ENCODE results near the gene GALNTL6.

GALNTL6 gene

DNA sequence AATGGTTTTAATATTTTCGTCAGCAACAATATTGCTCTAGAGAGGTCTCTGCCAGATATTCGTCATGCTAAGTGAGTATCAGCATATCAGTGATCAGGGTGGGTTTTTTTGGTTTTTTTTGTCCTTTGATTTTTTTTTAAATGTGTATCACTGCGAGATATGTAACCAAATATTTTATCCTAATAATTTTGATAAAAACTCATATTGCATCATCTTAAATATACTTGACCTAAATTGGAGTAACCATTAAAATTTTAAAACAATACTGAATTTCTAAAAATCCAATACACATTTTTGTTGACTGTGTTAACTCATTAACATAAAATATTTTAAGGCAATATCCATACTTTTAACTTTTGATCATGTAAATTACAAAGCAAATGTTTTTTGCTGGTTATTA is 498.5 kb downstream of the GALNTL6 start:
- H4K8ac ChIP-seq (ENCODE audit: low read length) = no peak overlapping the region
- WGBS = 93% methylated on average over 2 of the region's 3 CpGs
- no peak overlapping the region for H3K27ac ChIP-seq (ENCODE audit: low read length, poor library complexity, severe bottlenecking)

DNA sequence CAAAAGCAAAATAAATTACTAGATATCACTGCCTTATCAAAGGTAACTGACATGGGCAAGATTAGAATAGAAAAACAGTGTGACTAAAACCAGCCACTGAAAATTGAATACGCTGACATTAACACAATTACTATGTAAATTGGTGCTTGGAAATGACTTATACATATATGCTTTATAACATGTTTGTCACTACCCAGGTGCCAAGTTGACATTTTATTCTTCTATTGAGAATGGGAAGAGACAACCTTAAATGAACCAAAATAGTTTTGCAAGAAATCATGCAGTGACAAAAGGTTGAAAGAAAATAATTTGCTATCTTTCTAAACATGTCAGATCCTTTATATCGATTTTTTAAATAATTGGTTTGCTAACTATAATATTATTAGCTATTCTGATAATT is 510.1 kb downstream of the GALNTL6 start:
- H3K23ac ChIP-seq (ENCODE audit: low read length in 2 of 2) = no peak overlapping the region
- no peak overlapping the region for H4K91ac ChIP-seq (ENCODE audit: low read length)
- no peaks in the 10 kb centered on the region for H3K36me3 ChIP-seq (ENCODE audit: control insufficient read depth in 1 of 2, insufficient read depth in 2 of 2, low read depth in 1 of 2, low read length in 2 of 2)
- H3K27ac ChIP-seq (ENCODE audit: low read length, poor library complexity, severe bottlenecking) = no peak overlapping the region
- H3K9me3 ChIP-seq (ENCODE audit: control insufficient read depth, low read length) = no peaks in the 10 kb centered on the region
- no peak overlapping the region for H3K14ac ChIP-seq (ENCODE audit: low read length in 2 of 2)
- DNase-seq = no peak
- H3K27me3 ChIP-seq (ENCODE audit: control insufficient read depth in 1 of 2, insufficient read depth in 1 of 2, low read length in 2 of 2) = no peaks in the 10 kb centered on the region
- no peak overlapping the region for H2BK5ac ChIP-seq (ENCODE audit: low read depth, low read length, poor library complexity, severe bottlenecking)
- no peak overlapping the region for H3K4ac ChIP-seq (ENCODE audit: low read depth in 1 of 2, low read length in 2 of 2)
- no peaks in the 10 kb centered on the region for H3K4me1 ChIP-seq (ENCODE audit: control insufficient read depth, insufficient read depth, low read depth, low read length)
- no peak overlapping the region for H2AK5ac ChIP-seq (ENCODE audit: low read length, severe bottlenecking)
- no peak overlapping the region for H3K9ac ChIP-seq (ENCODE audit: low read length)
- no CpG with 5 or more reads among the region's 2 CpGs for WGBS
- no peak overlapping the region for H3K4me3 ChIP-seq (ENCODE audit: insufficient read depth in 1 of 2, low read depth in 1 of 2, low read length in 2 of 2)
- H3K4me2 ChIP-seq (ENCODE audit: low read length, poor library complexity, severe bottlenecking) = no peak overlapping the region
- H2BK15ac ChIP-seq (ENCODE audit: low read depth, poor library complexity, severe bottlenecking) = no peak overlapping the region
- H2AFZ ChIP-seq (ENCODE audit: low read depth, low read length) = no peak overlapping the region
- H3K79me1 ChIP-seq (replicated peaks; ENCODE audit: low read length, poor library complexity, severe bottlenecking) = no peaks in the 10 kb centered on the region
- H3K18ac ChIP-seq (ENCODE audit: low read depth in 1 of 2, low read length in 2 of 2) = no peak overlapping the region
- H2BK12ac ChIP-seq (ENCODE audit: low read length in 2 of 2) = no peak overlapping the region
- no peak overlapping the region for H2BK120ac ChIP-seq (ENCODE audit: low read depth, low read length)
- H4K8ac ChIP-seq (ENCODE audit: low read length) = no peak overlapping the region

More for the DNA sequence above, 498.5 kb downstream of the GALNTL6 start:
- H2BK120ac ChIP-seq (ENCODE audit: low read depth, low read length) = no peak overlapping the region
- H3K36me3 ChIP-seq (ENCODE audit: control insufficient read depth in 1 of 2, insufficient read depth in 2 of 2, low read depth in 1 of 2, low read length in 2 of 2) = no peaks in the 10 kb centered on the region
- H2BK5ac ChIP-seq (ENCODE audit: low read depth, low read length, poor library complexity, severe bottlenecking) = no peak overlapping the region
- no peak overlapping the region for H3K23ac ChIP-seq (ENCODE audit: low read length in 2 of 2)
- no peaks in the 10 kb centered on the region for H3K4me1 ChIP-seq (ENCODE audit: control insufficient read depth, insufficient read depth, low read depth, low read length)
- no peaks in the 10 kb centered on the region for H3K27me3 ChIP-seq (ENCODE audit: control insufficient read depth in 1 of 2, insufficient read depth in 1 of 2, low read length in 2 of 2)
- peaks cover 10% of the 10 kb centered on the region for H3K9me3 ChIP-seq (ENCODE audit: control insufficient read depth, low read length)
- H4K91ac ChIP-seq (ENCODE audit: low read length) = no peak overlapping the region
- H3K18ac ChIP-seq (ENCODE audit: low read depth in 1 of 2, low read length in 2 of 2) = no peak overlapping the region
- no peak overlapping the region for H2AK5ac ChIP-seq (ENCODE audit: low read length, severe bottlenecking)
- no peak overlapping the region for H3K4me3 ChIP-seq (ENCODE audit: insufficient read depth in 1 of 2, low read depth in 1 of 2, low read length in 2 of 2)
- H3K4me2 ChIP-seq (ENCODE audit: low read length, poor library complexity, severe bottlenecking) = no peak overlapping the region
- H3K4ac ChIP-seq (ENCODE audit: low read depth in 1 of 2, low read length in 2 of 2) = no peak overlapping the region
- H2AFZ ChIP-seq (ENCODE audit: low read depth, low read length) = no peak overlapping the region
- H3K14ac ChIP-seq (ENCODE audit: low read length in 2 of 2) = no peak overlapping the region
- H3K9ac ChIP-seq (ENCODE audit: low read length) = no peak overlapping the region
- no peak overlapping the region for H2BK15ac ChIP-seq (ENCODE audit: low read depth, poor library complexity, severe bottlenecking)
- H2BK12ac ChIP-seq (ENCODE audit: low read length in 2 of 2) = no peak overlapping the region
- no peak for DNase-seq
- no peaks in the 10 kb centered on the region for H3K79me1 ChIP-seq (replicated peaks; ENCODE audit: low read length, poor library complexity, severe bottlenecking)

DNA sequence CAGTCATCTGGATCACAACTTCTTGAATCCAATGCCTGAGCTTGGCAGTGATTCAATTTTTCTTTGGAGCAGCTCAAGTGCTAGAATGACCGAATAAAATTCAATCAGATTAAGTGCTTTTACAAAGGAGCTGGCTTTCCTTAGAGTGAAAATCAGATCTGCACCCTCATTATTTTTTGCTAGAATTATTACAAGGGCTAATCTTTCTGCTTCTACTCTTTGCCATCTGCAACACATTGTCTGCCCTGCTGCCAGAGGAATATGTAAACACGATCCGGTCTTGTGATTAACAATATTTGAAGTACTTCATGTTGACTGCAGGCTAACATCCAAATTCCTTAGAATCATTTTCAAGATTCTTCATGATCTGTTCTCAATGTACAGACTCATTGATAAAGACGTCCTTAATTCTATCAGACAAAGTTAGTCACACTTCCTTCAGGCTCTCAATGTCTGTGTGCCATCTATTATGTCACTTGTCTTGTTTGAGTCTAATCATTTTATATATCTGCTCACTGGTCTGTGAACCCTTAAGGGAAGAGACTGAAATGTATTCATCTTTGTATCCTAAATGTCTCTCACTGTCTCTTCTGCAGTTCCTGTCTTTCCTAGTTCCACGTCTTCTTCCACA is 531.2 kb downstream of the GALNTL6 start:
- Histone ChIP-seq H4K91ac (ENCODE audit: low read length) (no peak overlapping the region), H3K23ac (ENCODE audit: low read length in 2 of 2) (no peak overlapping the region), H2BK15ac (ENCODE audit: low read depth, poor library complexity, severe bottlenecking) (no peak overlapping the region), H2BK5ac (ENCODE audit: low read depth, low read length, poor library complexity, severe bottlenecking) (no peak overlapping the region), H2AFZ (ENCODE audit: low read depth, low read length) (no peak overlapping the region), H4K8ac (ENCODE audit: low read length) (no peak overlapping the region), H2BK120ac (ENCODE audit: low read depth, low read length) (no peak overlapping the region), H3K9me3 (ENCODE audit: control insufficient read depth, low read length) (no peaks in the 10 kb centered on the region), H3K36me3 (ENCODE audit: control insufficient read depth in 1 of 2, insufficient read depth in 2 of 2, low read depth in 1 of 2, low read length in 2 of 2) (no peaks in the 10 kb centered on the region), H3K14ac (ENCODE audit: low read length in 2 of 2) (no peak overlapping the region), H2AK5ac (ENCODE audit: low read length, severe bottlenecking) (no peak overlapping the region), H3K79me1 (replicated peaks; ENCODE audit: low read length, poor library complexity, severe bottlenecking) (no peaks in the 10 kb centered on the region), H3K9ac (ENCODE audit: low read length) (no peak overlapping the region), H3K4me2 (ENCODE audit: low read length, poor library complexity, severe bottlenecking) (no peak overlapping the region), H3K4ac (ENCODE audit: low read depth in 1 of 2, low read length in 2 of 2) (no peak overlapping the region), H3K4me1 (ENCODE audit: control insufficient read depth, insufficient read depth, low read depth, low read length) (no peaks in the 10 kb centered on the region), H2BK12ac (ENCODE audit: low read length in 2 of 2) (no peak overlapping the region), H3K4me3 (ENCODE audit: insufficient read depth in 1 of 2, low read depth in 1 of 2, low read length in 2 of 2) (no peak overlapping the region), H3K27me3 (ENCODE audit: control insufficient read depth in 1 of 2, insufficient read depth in 1 of 2, low read length in 2 of 2) (no peaks in the 10 kb centered on the region), H3K18ac (ENCODE audit: low read depth in 1 of 2, low read length in 2 of 2) (no peak overlapping the region), H3K27ac (ENCODE audit: low read length, poor library complexity, severe bottlenecking) (no peak overlapping the region)
- no peak for DNase-seq
- WGBS = 95% methylated on average over 3 of the region's 5 CpGs

DNA sequence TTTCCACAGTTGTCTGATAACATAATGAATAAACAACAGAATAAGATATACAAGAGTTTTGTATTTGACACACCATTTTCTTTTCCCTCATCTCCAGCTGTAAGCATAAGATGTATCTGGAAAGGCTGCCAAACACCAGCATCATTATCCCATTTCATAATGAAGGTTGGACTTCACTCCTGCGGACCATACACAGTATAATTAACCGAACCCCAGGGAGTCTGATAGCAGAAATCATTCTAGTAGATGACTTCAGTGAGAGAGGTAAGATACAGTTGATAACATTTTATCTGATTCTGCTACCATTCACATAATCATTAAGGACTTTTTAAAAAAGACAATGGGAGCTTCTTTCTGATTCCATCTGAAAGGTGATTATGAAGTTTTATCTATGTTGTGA is 535.2 kb downstream of the GALNTL6 start:
- no peak overlapping the region for H3K4me3 ChIP-seq (ENCODE audit: insufficient read depth in 1 of 2, low read depth in 1 of 2, low read length in 2 of 2)
- H3K79me1 ChIP-seq (replicated peaks; ENCODE audit: low read length, poor library complexity, severe bottlenecking) = no peaks in the 10 kb centered on the region
- H3K27ac ChIP-seq (ENCODE audit: low read length, poor library complexity, severe bottlenecking) = no peak overlapping the region
- H3K4me1 ChIP-seq (ENCODE audit: control insufficient read depth, insufficient read depth, low read depth, low read length) = no peaks in the 10 kb centered on the region
- H2BK5ac ChIP-seq (ENCODE audit: low read depth, low read length, poor library complexity, severe bottlenecking) = no peak overlapping the region
- H3K4me2 ChIP-seq (ENCODE audit: low read length, poor library complexity, severe bottlenecking) = no peak overlapping the region
- DNase-seq = no peak
- no peak overlapping the region for H2BK12ac ChIP-seq (ENCODE audit: low read length in 2 of 2)
- no peak overlapping the region for H3K23ac ChIP-seq (ENCODE audit: low read length in 2 of 2)
- H3K27me3 ChIP-seq (ENCODE audit: control insufficient read depth in 1 of 2, insufficient read depth in 1 of 2, low read length in 2 of 2) = no peaks in the 10 kb centered on the region
- no peak overlapping the region for H3K4ac ChIP-seq (ENCODE audit: low read depth in 1 of 2, low read length in 2 of 2)
- H4K8ac ChIP-seq (ENCODE audit: low read length) = no peak overlapping the region
- no peak overlapping the region for H4K91ac ChIP-seq (ENCODE audit: low read length)
- H3K18ac ChIP-seq (ENCODE audit: low read depth in 1 of 2, low read length in 2 of 2) = no peak overlapping the region
- H3K14ac ChIP-seq (ENCODE audit: low read length in 2 of 2) = no peak overlapping the region
- no peak overlapping the region for H2BK15ac ChIP-seq (ENCODE audit: low read depth, poor library complexity, severe bottlenecking)
- no peak overlapping the region for H2AK5ac ChIP-seq (ENCODE audit: low read length, severe bottlenecking)
- no peak overlapping the region for H2AFZ ChIP-seq (ENCODE audit: low read depth, low read length)
- H3K36me3 ChIP-seq (ENCODE audit: control insufficient read depth in 1 of 2, insufficient read depth in 2 of 2, low read depth in 1 of 2, low read length in 2 of 2) = no peaks in the 10 kb centered on the region
- WGBS = no CpG with 5 or more reads among the region's 2 CpGs
- H2BK120ac ChIP-seq (ENCODE audit: low read depth, low read length) = no peak overlapping the region
- no peaks in the 10 kb centered on the region for H3K9me3 ChIP-seq (ENCODE audit: control insufficient read depth, low read length)
- H3K9ac ChIP-seq (ENCODE audit: low read length) = no peak overlapping the region
